SW480 (cell line): ENCODE results near the gene EPHA3.

ENCODE experiments used
- DNase-seq: peaks from one replicate; pipeline ENCODE4 v3.0.0-alpha.2; 2016; ENCODE audit warnings: low spot score

The EPHA3 gene

GRCh38 chr3:89107461-89108290 is at the start of gene EPHA3:
TSS of gene EPHA3 (plus strand) at chr3:89107621. CDS start at chr3:89107749, 128 bp downstream.
- no peak for DNase-seq

DNA sequence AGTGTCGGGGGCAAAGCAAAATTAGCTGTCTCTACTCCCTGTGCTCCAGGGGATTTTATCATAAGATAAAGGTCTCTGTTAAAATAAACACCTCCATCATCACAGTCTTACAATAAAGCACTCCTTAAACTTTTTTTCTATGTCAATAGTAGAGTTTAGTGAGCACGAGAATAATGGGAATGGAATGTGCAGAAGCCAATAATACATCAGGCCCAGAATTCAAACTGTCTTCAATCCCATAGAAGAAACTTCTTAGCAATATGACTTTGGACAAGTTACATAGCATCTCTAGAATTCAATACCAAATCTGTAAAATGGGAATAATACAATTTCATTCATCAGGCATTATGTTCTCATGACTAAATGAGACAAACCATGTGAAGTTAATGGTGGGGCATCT is 49.0 kb upstream of the EPHA3 start:
- no peak for DNase-seq

DNA sequence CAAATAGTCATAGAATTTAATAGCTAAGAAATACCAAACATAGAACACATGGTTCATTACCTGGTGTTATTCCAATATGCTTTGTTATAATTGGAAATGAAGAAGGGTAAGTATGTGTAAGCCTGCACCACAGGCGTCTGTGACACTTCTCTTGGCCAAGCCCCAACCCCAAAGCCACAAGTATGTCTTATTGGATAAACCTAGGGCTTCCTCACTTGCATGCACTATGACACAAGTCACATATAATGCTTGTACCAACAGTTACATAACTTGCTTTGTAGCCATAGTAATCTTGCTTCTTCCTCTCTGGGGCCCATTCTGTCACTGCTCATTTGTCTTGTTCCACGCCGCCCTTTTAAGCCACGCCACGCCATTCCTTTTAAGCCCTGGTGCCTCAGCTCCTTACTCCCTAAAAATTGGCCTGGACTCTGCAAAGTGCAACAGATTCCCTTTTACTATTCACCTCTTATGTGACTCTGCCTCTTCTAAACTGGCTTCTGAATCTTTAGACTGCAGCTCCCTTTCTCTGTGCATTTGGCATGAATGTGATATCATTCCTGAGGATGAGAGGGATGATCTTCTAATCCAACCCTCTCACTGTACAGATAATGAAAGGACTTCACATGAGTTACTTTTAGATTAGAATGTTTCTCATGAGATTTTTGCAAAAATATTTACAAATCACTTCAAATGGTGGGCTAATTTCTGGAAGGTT is 48.1 kb upstream of the EPHA3 start:
- no peak for DNase-seq

DNA sequence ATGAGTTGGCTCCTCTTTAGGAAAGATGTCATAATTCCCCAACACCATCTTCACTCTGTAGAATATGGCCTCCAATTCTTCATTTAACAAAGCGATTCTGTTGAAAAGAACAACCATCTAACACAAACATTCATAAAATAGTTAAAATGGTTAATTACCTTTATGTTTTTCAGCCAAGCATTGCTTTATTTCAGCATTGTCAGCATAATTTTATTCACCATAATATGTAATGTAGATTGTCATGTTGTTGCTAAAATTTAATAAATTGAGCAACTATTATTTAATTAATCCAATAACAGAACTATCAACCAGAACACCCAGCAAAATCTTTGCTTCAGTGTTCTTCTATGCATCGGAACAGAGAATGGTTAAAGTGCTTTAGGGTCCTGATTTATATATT is 46.2 kb upstream of the EPHA3 start:
- no peak for DNase-seq

DNA sequence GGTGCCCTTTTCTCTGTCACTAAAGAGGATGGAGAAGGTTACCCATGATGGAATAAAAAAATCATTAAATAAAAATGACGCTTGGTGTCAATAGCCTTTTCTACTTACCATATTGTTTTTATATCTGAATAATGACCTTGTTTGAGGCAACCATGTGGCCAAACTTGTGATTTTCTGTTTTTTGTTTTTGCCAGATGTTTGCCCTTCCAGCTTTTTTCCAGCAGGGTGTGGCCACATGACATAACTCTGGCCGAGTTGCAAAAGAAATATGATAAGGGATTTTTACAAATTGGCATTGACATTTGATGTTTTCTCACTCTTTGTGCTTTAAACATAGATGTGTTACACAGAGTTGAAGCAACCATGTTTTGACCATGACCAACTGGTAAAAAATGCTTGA is 39.7 kb upstream of the EPHA3 start:
- no peak for DNase-seq

DNA sequence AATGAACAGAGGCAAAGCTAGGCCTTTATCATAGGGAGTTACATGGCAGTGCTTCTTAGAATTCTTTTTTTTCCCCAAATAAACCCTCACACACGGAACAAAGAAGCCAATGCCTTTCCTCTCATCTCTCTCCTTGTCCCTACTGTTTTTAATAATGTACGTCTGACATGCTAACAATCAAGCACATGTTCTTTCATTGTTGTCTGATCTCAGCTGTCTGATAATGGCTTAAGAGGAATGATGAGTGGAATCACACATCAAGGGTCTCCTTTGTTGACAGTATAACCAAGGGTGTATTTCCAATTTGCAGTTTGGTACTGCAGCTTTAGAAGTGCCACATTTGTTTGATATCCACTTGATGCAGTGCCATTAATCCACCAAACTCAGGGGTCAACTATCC is 34.8 kb upstream of the EPHA3 start:
- no peak for DNase-seq

GRCh38 chr3:89079944-89080343 is 27.5 kb upstream of the EPHA3 start:
- no peak for DNase-seq

DNA sequence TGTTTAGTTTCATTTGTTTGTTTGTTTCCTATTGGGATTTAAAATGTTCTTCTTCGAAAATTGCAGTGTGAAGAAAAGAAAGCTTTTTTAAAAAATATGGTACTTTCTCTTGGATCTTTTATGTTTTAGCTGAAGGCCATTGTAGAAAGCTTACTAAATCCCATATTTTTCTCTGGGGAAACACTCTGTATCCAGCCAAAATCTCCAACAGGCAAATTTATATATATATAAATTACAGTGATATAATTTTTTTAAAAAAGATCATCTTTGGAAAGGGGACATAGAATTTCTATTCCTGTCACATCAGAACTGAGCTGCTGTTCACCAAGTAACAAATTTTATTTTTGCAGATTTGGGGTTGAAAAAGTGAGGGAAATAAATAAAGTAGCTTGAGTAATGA is 19.6 kb upstream of the EPHA3 start:
- no peak for DNase-seq

GRCh38 chr3:89098173-89098572 is 9.2 kb upstream of the EPHA3 start:
- DNase-seq: peak; percentile 14

GRCh38 chr3:89098964-89099585 is 8.3 kb upstream of the EPHA3 start:
- DNase-seq: peak; percentile 62

DNA sequence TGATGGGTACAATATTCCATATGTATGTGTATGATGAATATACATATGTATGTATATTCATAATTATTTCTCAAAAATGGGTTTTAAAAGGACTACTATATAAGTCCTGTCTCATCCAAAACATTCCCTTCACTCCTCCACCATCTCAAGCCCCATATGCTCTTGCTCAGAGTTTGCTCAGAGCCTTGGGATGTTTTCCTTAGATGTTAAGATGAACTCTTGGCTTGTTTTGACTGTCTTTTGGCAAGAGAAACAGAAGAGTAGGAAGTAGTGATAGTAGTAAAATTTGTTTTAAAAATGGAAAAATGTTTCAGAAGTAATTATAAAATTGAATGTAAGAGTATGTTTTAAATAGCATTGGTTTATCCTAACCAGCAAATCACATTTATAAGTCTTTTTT is 6.2 kb upstream of the EPHA3 start:
- DNase-seq: no peak

- DNase-seq: no peak
Observed at GRCh38 chr3:89101921-89102320, 5.5 kb upstream of the EPHA3 start.

GRCh38 chr3:89104499-89104898 is 2.9 kb upstream of the EPHA3 start:
- no peak for DNase-seq

GRCh38 chr3:89105503-89105902 is 1.9 kb upstream of the EPHA3 start:
- no peak for DNase-seq

- no peak for DNase-seq
Observed at GRCh38 chr3:89108291-89108550, 800 bp downstream of the EPHA3 start.

DNA sequence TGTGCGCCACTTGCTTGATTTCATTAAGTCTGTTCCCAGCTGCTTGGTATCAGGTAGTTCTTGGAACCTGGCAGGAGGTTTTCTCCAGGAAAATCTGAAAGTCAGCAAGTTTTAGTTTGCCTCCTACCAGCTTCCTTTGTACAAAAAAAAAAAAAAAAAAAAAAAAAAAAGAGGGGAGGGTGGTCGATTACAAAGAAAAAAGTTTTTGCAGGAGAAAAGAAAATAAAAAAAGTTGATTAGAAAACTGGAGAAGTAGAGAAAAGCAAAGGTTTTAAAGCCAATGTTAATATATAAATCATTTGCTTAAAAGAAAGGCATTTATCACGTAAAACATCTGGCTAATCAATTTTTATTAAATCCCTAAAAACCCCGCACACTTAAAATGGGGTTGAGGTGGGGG is 5.9 kb downstream of the EPHA3 start:
- DNase-seq: no peak

DNA sequence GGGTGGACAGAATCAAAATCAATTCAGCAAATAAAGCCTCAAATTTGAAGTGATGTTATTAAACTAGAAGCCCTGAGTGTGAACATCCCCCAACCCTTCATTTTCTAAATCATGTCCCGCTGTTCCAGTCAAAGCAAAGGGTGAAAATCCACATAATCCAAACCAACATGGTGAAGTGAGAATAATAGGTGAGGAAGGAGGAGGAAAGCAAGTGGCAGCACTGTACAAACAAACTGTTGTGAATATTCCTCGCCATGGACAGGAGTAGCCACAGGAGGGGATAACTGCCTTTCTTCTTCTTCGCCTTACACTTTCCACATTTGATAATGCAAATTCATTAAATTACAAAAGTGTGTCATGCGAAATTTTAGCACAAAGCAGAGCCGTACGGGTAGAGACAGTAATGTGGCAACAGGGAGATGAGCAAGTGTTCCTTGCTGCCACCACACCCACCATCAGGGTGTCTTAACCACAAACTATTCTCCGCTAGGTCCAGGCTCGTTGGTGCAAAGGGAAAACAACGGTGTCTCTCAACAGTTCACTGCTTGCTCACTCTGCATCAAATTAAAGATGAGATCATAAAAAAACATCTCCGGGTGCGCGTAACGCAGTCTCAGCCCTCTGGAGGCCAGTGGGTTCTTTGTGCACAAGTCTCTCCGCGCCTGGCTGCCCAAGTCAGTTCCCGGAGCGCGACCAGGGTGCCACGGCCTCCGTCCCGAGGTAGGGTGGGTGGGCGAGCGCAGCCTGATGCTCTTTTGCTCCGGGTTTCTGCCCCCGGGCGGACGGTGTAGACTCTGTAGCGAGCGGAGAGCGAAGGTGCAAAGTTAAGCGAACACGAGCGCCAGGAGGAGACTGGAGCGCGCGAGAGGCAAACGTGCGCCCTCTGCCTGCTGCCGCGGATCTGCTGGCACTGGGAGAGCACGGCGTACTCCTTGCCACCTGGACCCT is 6.7 kb downstream of the EPHA3 start:
- DNase-seq: peak; percentile 68

DNA sequence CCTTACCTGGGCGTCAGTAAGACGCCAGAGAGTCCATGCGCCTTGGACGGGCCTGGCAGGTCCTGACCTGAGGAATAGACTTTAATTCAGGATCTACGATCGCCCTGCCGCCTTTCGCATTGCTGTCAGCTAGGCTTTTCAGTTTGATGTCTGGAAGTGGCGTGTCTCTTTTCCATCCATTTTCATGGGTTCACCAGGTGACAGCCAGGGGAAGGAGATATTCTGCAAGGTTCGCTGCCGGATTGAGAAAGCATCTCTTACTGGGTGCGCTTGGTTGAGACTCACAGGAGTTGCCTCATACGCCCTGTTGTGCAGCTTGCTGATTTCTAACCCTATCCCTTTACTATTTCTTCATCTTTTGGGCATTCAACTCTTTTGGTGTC is 7.4 kb downstream of the EPHA3 start:
- DNase-seq: peak; percentile 7

DNA sequence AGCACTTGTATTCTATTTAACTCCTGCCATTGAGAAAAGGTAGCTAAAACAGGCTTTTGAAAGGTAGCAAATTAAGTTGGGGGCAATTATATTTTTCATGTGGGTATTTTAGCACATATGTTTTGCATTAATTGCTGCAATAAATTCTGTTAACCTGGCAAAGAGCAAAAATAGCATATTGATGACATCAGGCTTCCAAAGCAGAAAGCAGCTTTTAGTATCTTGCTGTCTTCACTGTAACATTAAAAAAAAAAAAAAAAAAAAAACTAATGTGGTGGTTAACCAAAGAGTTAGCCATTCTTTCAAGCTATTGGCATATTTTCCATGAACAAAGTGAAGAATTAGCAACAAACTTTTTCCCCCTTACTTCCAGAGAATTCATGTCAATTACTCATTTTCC is 9.1 kb downstream of the EPHA3 start:
- DNase-seq: no peak

DNA sequence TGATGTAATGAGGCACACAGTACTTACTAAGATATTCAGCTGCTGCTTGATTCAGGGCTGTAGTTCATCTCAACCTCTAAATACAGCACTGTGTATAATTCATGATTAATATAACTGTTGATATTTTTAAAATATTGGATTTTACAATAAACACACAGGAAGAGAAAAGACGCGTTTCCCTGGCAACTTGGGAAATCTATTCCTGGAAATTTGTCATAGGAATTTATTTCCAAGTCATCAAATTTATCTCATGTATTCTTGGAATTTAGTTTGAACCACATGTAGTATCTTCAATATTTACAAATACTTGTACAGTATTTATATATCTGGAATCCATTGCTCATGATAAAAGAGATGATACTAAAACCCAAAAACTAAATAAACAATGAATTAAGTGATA is 30.6 kb downstream of the EPHA3 start:
- no peak for DNase-seq

DNA sequence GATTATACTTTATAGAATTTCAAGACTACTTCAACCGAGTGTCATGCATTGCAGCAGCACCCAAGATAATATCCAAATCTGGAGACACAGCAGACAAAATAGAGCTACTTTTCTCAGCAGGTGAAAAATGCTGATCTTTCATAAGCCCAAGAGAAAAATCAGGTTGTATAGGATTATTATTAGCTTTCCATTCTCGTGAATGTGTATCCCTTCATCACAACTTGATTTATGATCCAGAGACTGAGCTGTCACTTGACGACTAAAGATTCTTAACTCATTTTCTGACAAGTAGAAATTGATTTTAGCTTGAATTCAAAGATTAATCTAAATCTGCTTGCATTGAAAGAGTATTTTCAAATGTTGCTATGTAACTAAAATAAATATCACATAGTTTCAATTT is 32.4 kb downstream of the EPHA3 start:
- DNase-seq: no peak

- DNase-seq: no peak
Observed at GRCh38 chr3:89144080-89144479, 36.7 kb downstream of the EPHA3 start.
